CD14-positive monocyte (primary cell): ENCODE measurements around the gene ZSCAN1. TPM values are rescaled to one million over a fixed set of nuclear protein-coding genes. Genes with fewer than 3 reads are reported as not detected.

ENCODE experiments used
- DNase-seq, 3 donors: peaks; one replicate each; pipeline ENCODE4 v3.0.0-alpha.2; 2011 to 2022
- H2AFZ ChIP-seq: 2 replicates; pipeline ENCODE4 v1.6.0; 2012; ENCODE audit warnings: mild to moderate bottlenecking, low read depth, low read length, inconsistent platforms; ENCODE audit not compliant: insufficient read depth, poor library complexity, severe bottlenecking
- H3K27ac ChIP-seq, 2 donors: 1 replicate in 1 of 2; 2 replicates in 1 of 2; pipeline ENCODE4 v1.5.1; 2012 to 2013; ENCODE audit warnings: low read length in 2 of 2, control low read depth in 1 of 2, inconsistent platforms in 1 of 2, low read depth in 1 of 2, mild to moderate bottlenecking in 1 of 2
- H3K27me3 ChIP-seq, 2 donors: one replicate each; pipeline versions ENCODE4 v1.6.0 to v1.6.1; 2011 to 2013; ENCODE audit warnings: low read length in 2 of 2; ENCODE audit not compliant: control insufficient read depth in 2 of 2, insufficient read depth in 2 of 2
- H3K36me3 ChIP-seq, 2 donors: replicated peaks in 1 of 2; 1 replicate in 1 of 2; 2 replicates in 1 of 2; pipeline versions ENCODE4 v1.5.1 to v1.6.1; 2012 to 2013; ENCODE audit warnings: low read length in 2 of 2, control low read depth in 1 of 2, inconsistent platforms in 1 of 2, mild to moderate bottlenecking in 1 of 2; ENCODE audit not compliant: insufficient read depth in 2 of 2, control insufficient read depth in 1 of 2
- H3K4me1 ChIP-seq, 2 donors: 1 replicate in 1 of 2; 2 replicates in 1 of 2; pipeline versions ENCODE4 v1.5.1 to v1.6.1; 2012 to 2013; ENCODE audit warnings: low read length in 2 of 2, control low read depth in 1 of 2, inconsistent platforms in 1 of 2, mild to moderate bottlenecking in 1 of 2, moderate library complexity in 1 of 2; ENCODE audit not compliant: insufficient read depth in 2 of 2, control insufficient read depth in 1 of 2
- H3K4me2 ChIP-seq: replicated peaks from 2 replicates; pipeline ENCODE3; 2012; ENCODE audit warnings: low read length, moderate library complexity, mild to moderate bottlenecking; ENCODE audit not compliant: poor library complexity, severe bottlenecking; ENCODE audit errors: extremely low read depth
- H3K4me3 ChIP-seq, 3 experiments: fragments of 200-600 bp in 1 of 3; sonication (generic) in 1 of 3; replicated peaks in 1 of 3; 1 replicate in 2 of 3; 2 replicates in 1 of 3; pipeline ENCODE4 v1.5.1; 2011 to 2013; ENCODE audit warnings: low read length in 3 of 3, mild to moderate bottlenecking in 3 of 3, control low read depth in 2 of 3, low read depth in 2 of 3, inconsistent platforms in 1 of 3, moderate library complexity in 1 of 3
- H3K79me2 ChIP-seq: 2 replicates; pipeline ENCODE4 v1.6.0; 2012; ENCODE audit warnings: mild to moderate bottlenecking, control low read depth, inconsistent platforms, low read length, moderate library complexity; ENCODE audit not compliant: insufficient read depth
- H3K9ac ChIP-seq: 2 replicates; pipeline ENCODE4 v1.6.0; 2017; ENCODE audit warnings: low read length, mild to moderate bottlenecking; ENCODE audit not compliant: insufficient read depth, poor library complexity, severe bottlenecking
- H3K9me3 ChIP-seq, 2 donors: replicated peaks in 1 of 2; 1 replicate in 1 of 2; 2 replicates in 1 of 2; pipeline versions ENCODE4 v1.5.1 to v1.6.1; 2012 to 2013; ENCODE audit warnings: low read length in 2 of 2, control low read depth in 1 of 2; ENCODE audit not compliant: control insufficient read depth in 1 of 2, insufficient read depth in 1 of 2
- H4K20me1 ChIP-seq: 2 replicates; pipeline ENCODE4 v1.6.0; 2012; ENCODE audit warnings: mild to moderate bottlenecking, low read length, control low read depth, moderate library complexity; ENCODE audit not compliant: insufficient read depth
- H3K27ac Mint-ChIP-seq, 7 donors: one replicate each; pipeline ENCODE4 v1.8.0; 2020; ENCODE audit warnings: mild to moderate bottlenecking in 7 of 7, mixed read lengths in 7 of 7, moderate library complexity in 6 of 7, inconsistent platforms in 2 of 7
- H3K27me3 Mint-ChIP-seq, 3 donors: one replicate each; pipeline ENCODE4 v1.8.0; 2021 to 2022; ENCODE audit warnings: low read depth in 3 of 3, mild to moderate bottlenecking in 3 of 3, mixed read lengths in 3 of 3, moderate library complexity in 3 of 3, inconsistent platforms in 1 of 3
- H3K36me3 Mint-ChIP-seq, 2 donors: one replicate each; pipeline ENCODE4 v1.8.0; 2020; ENCODE audit warnings: mixed read lengths in 2 of 2, inconsistent platforms in 1 of 2, mild to moderate bottlenecking in 1 of 2
- H3K4me1 Mint-ChIP-seq: one replicate; pipeline ENCODE4 v1.8.0; 2020; ENCODE audit warnings: mild to moderate bottlenecking, mixed read lengths
- H3K4me3 Mint-ChIP-seq, 2 donors: one replicate each; pipeline ENCODE4 v1.8.0; 2020; ENCODE audit warnings: mild to moderate bottlenecking in 2 of 2, mixed read lengths in 2 of 2, moderate library complexity in 1 of 2
- H3K9me3 Mint-ChIP-seq, 7 donors: one replicate each; pipeline ENCODE4 v1.8.0; 2020 to 2022; ENCODE audit warnings: mixed read lengths in 7 of 7, mild to moderate bottlenecking in 6 of 7, moderate library complexity in 6 of 7, inconsistent platforms in 2 of 7
- WGBS: methylation state at CpG from one replicate; pipeline ENCODE4 v1.1.5; 2013; ENCODE audit warnings: missing lambda C conversion rate; ENCODE audit not compliant: insufficient coverage; 5-methylcytosine and 5-hydroxymethylcytosine counted together
- intact Hi-C, 2 donors: fragments of 100-400 bp; cut with micrococcal nuclease; formaldehyde crosslinking; loops; one replicate each; pipeline versions ENCODE4 v1.15.0 to v1.15.1; 2023
- polyA plus RNA-seq, 3 donors: library from polyadenylated mRNA; depleted of rRNA in 1 of 3; unstranded in 2 of 3; stranded (reverse) in 1 of 3; fragments of 300-500 nt in 2 of 3; fragments of >200 nt in 1 of 3; fragmentation: Illumina TruSeq in 2 of 3; gene quantifications; 1 replicate in 2 of 3; 2 replicates in 1 of 3; pipeline ENCODE4 v1.2.3, GENCODE V29; 2012 to 2021
- TF ChIP-seq, protein P1 (sequence below): fragments of 200-600 bp; IDR thresholded peaks from one replicate; pipeline ENCODE4 v1.8.0; 2022; ENCODE audit warnings: antibody characterized with exemption, mild to moderate bottlenecking

Gene ZSCAN1
- polyA plus RNA-seq, 3 donors: not detected

DNA sequence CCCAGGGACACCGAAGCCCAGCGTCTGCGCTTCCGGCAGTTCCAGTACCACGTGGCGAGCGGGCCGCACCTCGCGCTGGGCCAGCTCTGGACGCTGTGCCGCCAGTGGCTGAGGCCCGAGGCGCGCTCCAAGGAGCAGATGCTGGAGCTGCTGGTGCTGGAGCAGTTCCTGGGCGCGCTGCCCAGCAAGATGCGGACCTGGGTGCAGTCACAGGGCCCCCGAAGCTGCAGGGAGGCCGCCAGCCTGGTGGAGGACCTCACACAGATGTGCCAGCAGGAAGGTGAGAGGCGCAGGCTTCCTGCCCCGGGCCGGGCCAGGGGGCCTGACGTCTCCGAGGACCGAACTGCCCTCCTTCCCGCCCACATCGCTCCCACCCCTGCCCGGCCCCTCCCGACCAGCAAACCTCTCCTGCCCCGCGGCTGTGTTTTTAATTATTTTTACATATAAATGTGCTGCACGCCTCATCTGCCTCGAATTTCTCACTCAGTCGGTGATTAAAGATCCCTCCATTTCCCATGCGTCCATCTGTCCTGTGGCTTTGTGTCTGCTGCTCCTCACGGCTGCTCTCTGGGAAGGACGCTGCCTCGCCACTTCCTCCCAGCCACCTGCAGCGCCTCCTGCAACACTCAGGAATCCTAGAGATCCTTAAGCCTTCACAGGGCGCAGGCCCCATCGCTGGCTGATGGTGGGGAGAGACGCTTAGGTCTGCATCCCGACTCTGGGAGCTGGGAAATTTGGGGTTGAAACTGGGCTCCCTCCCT lies 4.3 kb downstream of the ZSCAN1 start:
- Mint-ChIP-seq H3K36me3 (peaks cover 0 to 2% of the 10 kb centered on the region in 2 donors), H3K27me3 (peaks cover 16 to 31% (median 25%) of the 10 kb centered on the region in 3 donors), H3K27ac (no peak overlapping the region), H3K9me3 (peaks cover 61 to 92% (median 84%) of the 10 kb centered on the region in 7 donors), H3K4me3 (no peak overlapping the region), H3K4me1 (peaks cover 2% of the 10 kb centered on the region)
- H3K4me3 ChIP-seq: no peak overlapping the region
- intact Hi-C loops: loop anchor here in 1 of 2 donors (2.0 kb wide), 1 partner anchor 27 kb away; no protein-coding TSS in a partner anchor
- peaks cover 0 to 10% of the 10 kb centered on the region in 2 donors for H3K27me3 ChIP-seq
- 43% methylated on average over 28 of the region's 44 CpGs for WGBS
- no peaks in the 10 kb centered on the region for H3K36me3 ChIP-seq
- H3K27ac ChIP-seq: no peak overlapping the region
- H3K4me2 ChIP-seq: no peak overlapping the region
- H3K9ac ChIP-seq: no peak overlapping the region
- H3K79me2 ChIP-seq: no peaks in the 10 kb centered on the region
- no peaks in the 10 kb centered on the region for H4K20me1 ChIP-seq
- TF ChIP-seq, protein P1, sequence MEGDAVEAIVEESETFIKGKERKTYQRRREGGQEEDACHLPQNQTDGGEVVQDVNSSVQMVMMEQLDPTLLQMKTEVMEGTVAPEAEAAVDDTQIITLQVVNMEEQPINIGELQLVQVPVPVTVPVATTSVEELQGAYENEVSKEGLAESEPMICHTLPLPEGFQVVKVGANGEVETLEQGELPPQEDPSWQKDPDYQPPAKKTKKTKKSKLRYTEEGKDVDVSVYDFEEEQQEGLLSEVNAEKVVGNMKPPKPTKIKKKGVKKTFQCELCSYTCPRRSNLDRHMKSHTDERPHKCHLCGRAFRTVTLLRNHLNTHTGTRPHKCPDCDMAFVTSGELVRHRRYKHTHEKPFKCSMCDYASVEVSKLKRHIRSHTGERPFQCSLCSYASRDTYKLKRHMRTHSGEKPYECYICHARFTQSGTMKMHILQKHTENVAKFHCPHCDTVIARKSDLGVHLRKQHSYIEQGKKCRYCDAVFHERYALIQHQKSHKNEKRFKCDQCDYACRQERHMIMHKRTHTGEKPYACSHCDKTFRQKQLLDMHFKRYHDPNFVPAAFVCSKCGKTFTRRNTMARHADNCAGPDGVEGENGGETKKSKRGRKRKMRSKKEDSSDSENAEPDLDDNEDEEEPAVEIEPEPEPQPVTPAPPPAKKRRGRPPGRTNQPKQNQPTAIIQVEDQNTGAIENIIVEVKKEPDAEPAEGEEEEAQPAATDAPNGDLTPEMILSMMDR: no peak
- H3K4me1 ChIP-seq: no peaks in the 10 kb centered on the region
- no peak overlapping the region for H2AFZ ChIP-seq
- H3K9me3 ChIP-seq: peaks cover 88 to 93% of the 10 kb centered on the region in 2 donors
- DNase-seq: no peak

DNA sequence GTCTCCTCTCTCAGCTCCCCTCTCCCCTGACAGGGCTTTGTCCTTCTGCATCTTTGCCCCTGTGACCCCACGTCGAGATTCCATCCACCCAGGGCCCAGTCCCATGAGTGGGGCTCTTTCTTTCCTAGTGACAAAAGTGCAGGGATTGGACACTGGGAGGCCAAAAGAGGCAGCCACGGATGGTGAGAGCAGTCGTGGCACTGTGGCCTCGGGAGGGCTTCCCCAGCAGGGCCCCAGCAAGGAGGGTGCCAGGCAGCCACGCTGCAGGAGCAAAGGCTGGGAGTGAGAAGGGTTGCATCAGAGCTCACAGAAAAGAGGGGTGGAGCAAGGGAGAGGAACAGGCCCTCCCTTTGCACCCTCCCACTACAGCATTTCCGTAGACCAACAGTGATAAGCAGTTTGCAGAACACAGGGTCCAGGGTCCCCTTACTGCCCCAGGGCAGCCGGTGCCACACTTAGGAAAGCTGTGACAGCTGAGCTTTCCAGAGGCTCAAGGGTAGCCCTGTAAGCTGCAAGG lies 4.9 kb downstream of the ZSCAN1 start:
- H3K9me3 Mint-ChIP-seq: peaks cover 59 to 92% (median 83%) of the 10 kb centered on the region in 7 donors

More for the DNA sequence above, 4.9 kb downstream of the ZSCAN1 start:
- Histone ChIP-seq H3K4me2 (no peak overlapping the region), H3K4me1 (no peaks in the 10 kb centered on the region), H4K20me1 (no peaks in the 10 kb centered on the region), H3K9ac (no peak overlapping the region), H3K4me3 (no peak overlapping the region), H3K27me3 (peaks cover 0 to 3% of the 10 kb centered on the region in 2 donors), H3K36me3 (no peaks in the 10 kb centered on the region), H3K9me3 (peaks cover 88 to 93% of the 10 kb centered on the region in 2 donors), H3K79me2 (no peaks in the 10 kb centered on the region), H3K27ac (no peak overlapping the region), H2AFZ (no peak overlapping the region)
- no peak overlapping the region for H3K4me3 Mint-ChIP-seq
- WGBS: 6% methylated on average over 3 of the region's 8 CpGs
- no peak overlapping the region for H3K27ac Mint-ChIP-seq
- peaks cover 0 to 2% of the 10 kb centered on the region in 2 donors for H3K36me3 Mint-ChIP-seq
- H3K27me3 Mint-ChIP-seq: peaks cover 11 to 25% (median 20%) of the 10 kb centered on the region in 3 donors
- intact Hi-C loops: loop anchor here in 1 of 2 donors (2.0 kb wide), 1 partner anchor 28 kb away; no protein-coding TSS in a partner anchor
- peaks cover 2% of the 10 kb centered on the region for H3K4me1 Mint-ChIP-seq
- DNase-seq: no peak
- TF ChIP-seq, protein P1: no peak
